ENCODE results near the gene F12. TPM values are rescaled to one million over a fixed set of nuclear protein-coding genes. Genes with fewer than 3 reads are reported as not detected.

Gene F12
- total RNA-seq, 1 donor from 2014 or later, result 4.0 TPM

- no peak for TF ChIP-seq CTCF (IDR thresholded peaks at IDR 0.05; ENCODE audit: insufficient read depth, low read length, poor library complexity, severe bottlenecking)
- peak within 1 kb of the TSS; percentile 58 for H3K4me3 ChIP-seq (ENCODE audit: low read depth, low read length)
- no peaks in the 10 kb centered on the region for H3K27me3 ChIP-seq (ENCODE audit: control insufficient read depth, insufficient read depth, low read length)
- H3K36me3 ChIP-seq (ENCODE audit: control insufficient read depth, insufficient read depth, low read length), result no peaks in the 10 kb centered on the region
- DNase-seq (ENCODE audit: low read depth), result no peak
Measured at GRCh38 chr5:177446200-177447065, 37.1 kb upstream of the F12 start, which contains the start of gene PRR7. TSS of gene PRR7 (plus strand) at chr5:177446814. CDS start at chr5:177455068, 8,254 bp downstream.

DNA sequence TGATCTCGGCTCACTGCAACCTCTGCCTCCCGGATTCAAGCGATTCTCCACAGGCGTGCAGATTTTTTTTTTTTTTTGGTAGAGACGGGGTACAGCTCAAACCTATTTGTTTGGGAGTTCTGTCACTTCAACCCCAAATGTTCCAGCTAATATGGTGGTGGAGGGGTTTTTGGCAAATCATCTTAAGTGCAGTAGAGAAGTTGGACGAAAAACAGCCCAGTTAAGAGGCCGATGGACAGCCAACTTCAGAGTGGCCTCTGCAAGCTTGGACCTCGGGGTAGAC lies 36.5 kb upstream of the F12 start:
- no peaks in the 10 kb centered on the region for H3K27me3 ChIP-seq (ENCODE audit: control insufficient read depth, insufficient read depth, low read length)
- peak overlapping the region; percentile 58 for H3K4me3 ChIP-seq (ENCODE audit: low read depth, low read length)
- no peak for DNase-seq (ENCODE audit: low read depth)
- no peaks in the 10 kb centered on the region for H3K36me3 ChIP-seq (ENCODE audit: control insufficient read depth, insufficient read depth, low read length)
- no peak for TF ChIP-seq CTCF (IDR thresholded peaks at IDR 0.05; ENCODE audit: insufficient read depth, low read length, poor library complexity, severe bottlenecking)

DNA sequence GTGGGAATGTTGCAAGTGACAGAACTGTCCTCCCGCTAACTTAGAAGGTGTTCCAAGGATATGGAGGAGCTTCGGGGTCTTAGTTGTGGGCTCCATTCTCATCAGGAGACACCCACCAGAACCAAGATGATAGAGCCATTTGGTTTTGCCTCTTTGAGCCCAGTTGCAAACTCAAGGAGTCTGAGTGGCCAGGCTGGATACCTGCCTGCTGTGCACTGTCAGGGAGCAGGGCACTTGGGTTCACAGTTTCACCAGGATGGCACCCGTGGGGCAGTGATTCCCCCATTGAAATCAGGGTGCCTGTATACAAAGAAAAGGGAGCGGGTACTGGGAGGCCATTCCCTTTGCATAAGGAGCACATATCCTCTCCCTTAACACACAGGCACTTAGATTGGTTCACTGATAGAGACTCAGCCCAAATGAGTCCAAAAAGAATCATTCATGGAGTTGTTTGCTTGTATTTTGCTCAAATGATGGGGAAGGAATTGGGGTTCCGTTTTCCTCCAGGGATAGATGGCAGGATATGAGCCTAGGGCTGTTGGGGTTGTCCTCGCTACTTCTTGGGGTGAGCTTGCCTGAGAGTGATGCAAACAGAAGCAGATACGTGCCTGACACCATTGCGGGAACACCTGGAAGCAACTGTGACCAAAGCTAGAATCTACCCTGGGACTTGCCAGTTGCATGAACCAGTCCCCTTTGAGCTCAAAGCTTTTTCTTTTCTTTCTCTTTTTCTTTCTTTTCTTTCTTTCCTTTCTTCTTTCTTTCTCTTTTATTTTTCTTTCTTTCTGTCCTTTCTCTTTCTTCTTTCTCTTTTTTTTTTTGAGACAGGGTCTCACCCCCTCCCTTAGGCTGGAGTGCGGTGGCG lies 35.9 kb upstream of the F12 start:
- Histone ChIP-seq H3K36me3 (ENCODE audit: control insufficient read depth, insufficient read depth, low read length) (no peaks in the 10 kb centered on the region), H3K4me3 (ENCODE audit: low read depth, low read length) (no peak overlapping the region), H3K27me3 (ENCODE audit: control insufficient read depth, insufficient read depth, low read length) (no peaks in the 10 kb centered on the region)
- no peak for TF ChIP-seq CTCF (IDR thresholded peaks at IDR 0.05; ENCODE audit: insufficient read depth, low read length, poor library complexity, severe bottlenecking)
- no peak for DNase-seq (ENCODE audit: low read depth)

DNA sequence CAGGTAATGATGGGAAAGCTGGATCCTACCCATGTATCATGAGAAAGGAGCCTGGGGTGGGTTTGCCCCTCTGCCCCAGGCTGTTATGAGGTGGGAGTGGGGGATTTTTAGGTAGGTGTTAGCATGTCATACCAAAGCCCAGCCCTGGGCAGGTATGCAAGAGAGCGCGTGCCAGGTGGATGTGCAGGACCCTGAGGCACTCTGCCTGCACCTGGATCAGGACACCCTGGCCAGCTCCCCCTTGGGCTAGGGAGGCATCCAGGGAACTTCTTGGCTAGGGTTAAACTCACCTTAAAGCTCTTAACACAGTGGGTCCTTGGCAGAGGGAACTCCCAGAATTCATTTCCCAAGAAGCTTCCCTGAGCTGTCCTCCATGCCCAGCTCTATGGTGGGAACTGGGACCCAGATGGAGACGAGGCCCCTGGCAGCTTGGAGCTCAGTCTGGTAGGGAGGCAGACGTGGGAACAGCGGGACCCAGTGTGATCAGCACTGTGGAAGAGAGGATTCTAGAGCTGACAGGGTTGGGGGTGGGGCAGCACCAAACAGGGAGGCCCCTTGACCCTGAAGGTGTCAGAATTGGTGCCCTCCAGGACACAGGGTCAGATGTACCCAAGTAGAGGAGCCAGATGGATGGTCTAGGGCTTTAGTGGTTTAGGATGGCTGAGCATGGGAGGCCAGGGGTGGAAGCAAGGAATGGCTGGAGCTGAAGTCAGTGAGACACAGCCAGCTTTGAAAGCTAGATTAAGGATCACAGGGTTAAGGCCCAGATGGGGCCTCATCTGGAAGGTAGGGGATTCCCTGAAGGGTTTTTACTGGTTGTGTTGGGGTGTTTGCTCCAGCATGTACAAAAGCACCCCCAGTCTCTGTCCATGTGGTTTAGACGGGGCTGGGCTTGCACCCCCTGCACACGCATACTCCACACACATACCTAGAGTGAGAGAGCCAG lies 35.0 kb upstream of the F12 start:
- Histone ChIP-seq H3K4me3 (ENCODE audit: low read depth, low read length) (no peak overlapping the region), H3K27me3 (ENCODE audit: control insufficient read depth, insufficient read depth, low read length) (no peaks in the 10 kb centered on the region), H3K36me3 (ENCODE audit: control insufficient read depth, insufficient read depth, low read length) (no peaks in the 10 kb centered on the region)
- no peak for TF ChIP-seq CTCF (IDR thresholded peaks at IDR 0.05; ENCODE audit: insufficient read depth, low read length, poor library complexity, severe bottlenecking)
- no peak for DNase-seq (ENCODE audit: low read depth)

- no peaks in the 10 kb centered on the region for H3K27me3 ChIP-seq (ENCODE audit: control insufficient read depth, insufficient read depth, low read length)
- DNase-seq (ENCODE audit: low read depth), result no peak
- no peak for TF ChIP-seq CTCF (IDR thresholded peaks at IDR 0.05; ENCODE audit: insufficient read depth, low read length, poor library complexity, severe bottlenecking)
- H3K4me3 ChIP-seq (ENCODE audit: low read depth, low read length), result no peak overlapping the region
- no peaks in the 10 kb centered on the region for H3K36me3 ChIP-seq (ENCODE audit: control insufficient read depth, insufficient read depth, low read length)
Measured at GRCh38 chr5:177443144-177443983, 34.0 kb upstream of the F12 start.
